H9 (cell line): ENCODE results near the gene BSDC1. TPM values are rescaled to one million over a fixed set of nuclear protein-coding genes. Genes with fewer than 3 reads are reported as not detected.

ENCODE experiments used
- DNase-seq: peaks from one replicate; pipeline ENCODE4 v3.0.0-alpha.2; 2017
- H2AFZ ChIP-seq: one replicate; pipeline ENCODE4 v1.6.1; 2013; ENCODE audit warnings: mild to moderate bottlenecking, low read length, control low read depth, moderate library complexity
- H2AK5ac ChIP-seq: 2 replicates; pipeline ENCODE4 v1.6.1; 2013; ENCODE audit warnings: low read length, control low read depth, mixed read lengths; ENCODE audit not compliant: insufficient read length
- H2BK120ac ChIP-seq: one replicate; pipeline ENCODE4 v1.6.1; 2013; ENCODE audit warnings: low read depth, mild to moderate bottlenecking, low read length, control low read depth, inconsistent platforms; ENCODE audit not compliant: poor library complexity, severe bottlenecking
- H2BK12ac ChIP-seq: 2 replicates; pipeline ENCODE4 v1.6.1; 2013; ENCODE audit warnings: low read length, control low read depth, mixed read lengths, low read depth; ENCODE audit not compliant: insufficient read length
- H2BK15ac ChIP-seq: 2 replicates; pipeline ENCODE4 v1.6.1; 2013; ENCODE audit warnings: low read depth, low read length, control low read depth
- H2BK20ac ChIP-seq: one replicate; pipeline ENCODE4 v1.6.1; 2013; ENCODE audit warnings: low read depth, mild to moderate bottlenecking, low read length, control low read depth, inconsistent platforms; ENCODE audit not compliant: poor library complexity, severe bottlenecking
- H2BK5ac ChIP-seq: 2 replicates; pipeline ENCODE4 v1.6.1; 2013; ENCODE audit warnings: low read length, control low read depth, mixed read lengths; ENCODE audit not compliant: insufficient read length
- H3K14ac ChIP-seq: 2 replicates; pipeline ENCODE4 v1.6.1; 2013; ENCODE audit warnings: low read length, control low read depth; ENCODE audit not compliant: insufficient read depth
- H3K18ac ChIP-seq: 2 replicates; pipeline ENCODE4 v1.6.1; 2013; ENCODE audit warnings: low read depth, mild to moderate bottlenecking, mixed read lengths, low read length, control low read depth; ENCODE audit not compliant: insufficient read length
- H3K23ac ChIP-seq: 2 replicates; pipeline ENCODE4 v1.6.1; 2013; ENCODE audit warnings: low read length, control low read depth, mixed read lengths, low read depth; ENCODE audit not compliant: insufficient read length
- H3K23me2 ChIP-seq: 2 replicates; pipeline ENCODE4 v1.6.1; 2013; ENCODE audit warnings: low read depth, mild to moderate bottlenecking, mixed read lengths, low read length, control low read depth; ENCODE audit not compliant: insufficient read length, poor library complexity, severe bottlenecking
- H3K27ac ChIP-seq: 2 replicates; pipeline ENCODE4 v1.5.1; 2013; ENCODE audit warnings: low read length, control low read depth, mixed read lengths, low read depth; ENCODE audit not compliant: insufficient read length
- H3K27me3 ChIP-seq: 2 replicates; pipeline ENCODE4 v1.6.1; 2013; ENCODE audit warnings: low read length, control low read depth, inconsistent platforms; ENCODE audit not compliant: insufficient read depth
- H3K4ac ChIP-seq: 2 replicates; pipeline ENCODE4 v1.6.1; 2013; ENCODE audit warnings: low read depth, mild to moderate bottlenecking, control low read depth, inconsistent platforms, low read length, moderate library complexity
- H3K4me1 ChIP-seq: 2 replicates; pipeline ENCODE4 v1.6.1; 2013; ENCODE audit warnings: low read length, control low read depth, inconsistent platforms; ENCODE audit not compliant: insufficient read depth
- H3K4me2 ChIP-seq: 2 replicates; pipeline ENCODE4 v1.6.1; 2013; ENCODE audit warnings: low read length, control low read depth, mixed read lengths; ENCODE audit not compliant: insufficient read length, insufficient read depth
- H3K56ac ChIP-seq: 2 replicates; pipeline ENCODE4 v1.6.1; 2013; ENCODE audit warnings: low read depth, mild to moderate bottlenecking, mixed read lengths, low read length, control low read depth; ENCODE audit not compliant: insufficient read length
- H3K79me1 ChIP-seq: 2 replicates; pipeline ENCODE4 v1.6.1; 2013; ENCODE audit warnings: low read depth, mild to moderate bottlenecking, moderate library complexity, low read length, control low read depth, inconsistent platforms; ENCODE audit not compliant: insufficient read depth, poor library complexity, severe bottlenecking
- H3K79me2 ChIP-seq: 2 replicates; pipeline ENCODE4 v1.6.1; 2013; ENCODE audit warnings: low read length, control low read depth, inconsistent platforms; ENCODE audit not compliant: insufficient read depth
- H3K9ac ChIP-seq: 2 replicates; pipeline ENCODE4 v1.6.1; 2013; ENCODE audit warnings: low read length, control low read depth, mixed read lengths; ENCODE audit not compliant: insufficient read length; ENCODE audit errors: extremely low read depth
- H3K9me3 ChIP-seq: one replicate; pipeline ENCODE4 v1.6.1; 2013; ENCODE audit warnings: low read depth, low read length, inconsistent platforms; ENCODE audit not compliant: control insufficient read depth
- H3T11ph ChIP-seq: one replicate; pipeline ENCODE4 v1.6.1; 2013; ENCODE audit warnings: mild to moderate bottlenecking, low read length, control low read depth, inconsistent platforms
- H4K20me1 ChIP-seq: one replicate; pipeline ENCODE4 v1.6.1; 2013; ENCODE audit not compliant: control insufficient read depth, insufficient read length, insufficient read depth
- H4K5ac ChIP-seq: 2 replicates; pipeline ENCODE4 v1.6.1; 2013; ENCODE audit warnings: low read depth, mild to moderate bottlenecking, mixed read lengths, low read length, control low read depth; ENCODE audit not compliant: insufficient read length
- H4K8ac ChIP-seq: replicated peaks from 2 replicates; pipeline ENCODE4 v1.6.1; 2013; ENCODE audit warnings: low read length, control low read depth, mixed read lengths, low read depth; ENCODE audit not compliant: insufficient read length
- H4K91ac ChIP-seq: 2 replicates; pipeline ENCODE4 v1.6.1; 2013; ENCODE audit warnings: low read depth, mild to moderate bottlenecking, moderate library complexity, mixed read lengths, low read length, control low read depth; ENCODE audit not compliant: insufficient read length
- H3K27ac Mint-ChIP-seq, 3 experiments: 2 replicates in 2 of 3; 3 replicates in 1 of 3; pipeline ENCODE4 v1.8.0; 2020 to 2021; ENCODE audit warnings: mixed read lengths in 3 of 3, mild to moderate bottlenecking in 1 of 3, moderate library complexity in 1 of 3
- H3K27me3 Mint-ChIP-seq: 2 replicates; pipeline ENCODE4 v1.8.0; 2021; ENCODE audit warnings: low read depth, mild to moderate bottlenecking, moderate library complexity, mixed read lengths
- H3K36me3 Mint-ChIP-seq, 3 experiments: 2 replicates in 2 of 3; 3 replicates in 1 of 3; pipeline ENCODE4 v1.8.0; 2020 to 2021; ENCODE audit warnings: low read depth in 3 of 3, mixed read lengths in 3 of 3; ENCODE audit not compliant: insufficient read depth in 1 of 3
- H3K4me1 Mint-ChIP-seq, 2 experiments: 2 replicates each; pipeline ENCODE4 v1.8.0; 2020; ENCODE audit warnings: mixed read lengths in 2 of 2
- H3K4me3 Mint-ChIP-seq, 2 experiments: 2 replicates in 1 of 2; 3 replicates in 1 of 2; pipeline ENCODE4 v1.8.0; 2020 to 2021; ENCODE audit warnings: mild to moderate bottlenecking in 2 of 2, mixed read lengths in 2 of 2, moderate library complexity in 1 of 2
- H3K9me3 Mint-ChIP-seq, 2 experiments: 2 replicates in 1 of 2; 3 replicates in 1 of 2; pipeline ENCODE4 v1.8.0; 2020; ENCODE audit warnings: mild to moderate bottlenecking in 2 of 2, mixed read lengths in 2 of 2, moderate library complexity in 1 of 2
- WGBS: extraction: QIAGEN DNeasy Blood & Tissue Kit; methylation state at CpG from one replicate; pipeline ENCODE4 v1.1.7; 2013; ENCODE audit warnings: missing lambda C conversion rate, low lambda C conversion rate, mixed read lengths; ENCODE audit not compliant: insufficient read length; ENCODE audit errors: extremely low coverage; 5-methylcytosine and 5-hydroxymethylcytosine counted together
- total RNA-seq: library from RNA; stranded (reverse); gene quantifications from 2 replicates; pipeline ENCODE4 v1.2.1, GENCODE V29; 2021
- TF ChIP-seq, protein P1 (sequence below): fragments of 200-600 bp; sonication (generic); conservative IDR thresholded peaks from 3 replicates; pipeline ENCODE4 v1.8.0; 2021; ENCODE audit warnings: antibody characterized with exemption, mild to moderate bottlenecking

Gene BSDC1
- total RNA-seq, 1 experiment from 2014 or later, result 52.6 TPM

DNA sequence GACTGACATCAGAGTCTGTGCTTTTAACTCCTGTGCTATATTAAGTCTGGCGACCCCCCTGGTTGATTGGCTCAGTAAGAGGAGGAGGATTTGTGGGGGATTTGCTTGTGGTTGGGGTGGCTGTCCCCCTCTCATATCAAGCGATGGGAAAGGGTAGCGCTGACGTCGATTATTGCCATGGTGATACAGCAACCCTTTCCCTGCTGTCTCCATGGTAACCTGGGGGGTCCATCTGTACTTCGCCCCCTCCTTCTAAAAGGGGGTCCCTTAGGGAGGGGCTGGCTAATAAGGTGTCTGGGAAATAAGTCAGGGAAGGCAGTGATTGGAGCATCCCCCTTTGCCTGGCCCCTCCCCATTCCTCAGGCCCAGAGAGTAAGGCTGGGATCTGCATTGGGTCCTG is 36.6 kb downstream of the BSDC1 start:
- H2BK20ac ChIP-seq, result no peak overlapping the region
- peaks cover 7 to 22% (median 11%) of the 10 kb centered on the region in 3 experiments; a peak in 5 of 7 replicates for H3K36me3 Mint-ChIP-seq
- H2BK12ac ChIP-seq, result no peak overlapping the region
- no peaks in the 10 kb centered on the region for H4K20me1 ChIP-seq
- H3K79me2 ChIP-seq, result no peaks in the 10 kb centered on the region
- no peak overlapping the region for H3K14ac ChIP-seq
- H3K4me2 ChIP-seq, result no peak overlapping the region
- H3K9me3 Mint-ChIP-seq, result no peaks in the 10 kb centered on the region
- no CpG with 5 or more reads among the region's 6 CpGs for WGBS
- H2AFZ ChIP-seq, result no peak overlapping the region
- no peak for DNase-seq
- TF ChIP-seq, protein P1, sequence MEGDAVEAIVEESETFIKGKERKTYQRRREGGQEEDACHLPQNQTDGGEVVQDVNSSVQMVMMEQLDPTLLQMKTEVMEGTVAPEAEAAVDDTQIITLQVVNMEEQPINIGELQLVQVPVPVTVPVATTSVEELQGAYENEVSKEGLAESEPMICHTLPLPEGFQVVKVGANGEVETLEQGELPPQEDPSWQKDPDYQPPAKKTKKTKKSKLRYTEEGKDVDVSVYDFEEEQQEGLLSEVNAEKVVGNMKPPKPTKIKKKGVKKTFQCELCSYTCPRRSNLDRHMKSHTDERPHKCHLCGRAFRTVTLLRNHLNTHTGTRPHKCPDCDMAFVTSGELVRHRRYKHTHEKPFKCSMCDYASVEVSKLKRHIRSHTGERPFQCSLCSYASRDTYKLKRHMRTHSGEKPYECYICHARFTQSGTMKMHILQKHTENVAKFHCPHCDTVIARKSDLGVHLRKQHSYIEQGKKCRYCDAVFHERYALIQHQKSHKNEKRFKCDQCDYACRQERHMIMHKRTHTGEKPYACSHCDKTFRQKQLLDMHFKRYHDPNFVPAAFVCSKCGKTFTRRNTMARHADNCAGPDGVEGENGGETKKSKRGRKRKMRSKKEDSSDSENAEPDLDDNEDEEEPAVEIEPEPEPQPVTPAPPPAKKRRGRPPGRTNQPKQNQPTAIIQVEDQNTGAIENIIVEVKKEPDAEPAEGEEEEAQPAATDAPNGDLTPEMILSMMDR, result no peak
- no peak overlapping the region for H3K4ac ChIP-seq
- H3K56ac ChIP-seq, result no peak overlapping the region
- no peaks in the 10 kb centered on the region for H3K79me1 ChIP-seq
- no peak overlapping the region for H3K23ac ChIP-seq
- no peak overlapping the region for H3K9ac ChIP-seq
- no peak overlapping the region for H3K27ac Mint-ChIP-seq
- peaks cover 24% of the 10 kb centered on the region for H3K27me3 Mint-ChIP-seq
- peaks cover 19 to 20% of the 10 kb centered on the region in 2 experiments for H3K4me1 Mint-ChIP-seq
- H3K18ac ChIP-seq, result no peak overlapping the region
- H3T11ph ChIP-seq, result no peak overlapping the region
- H3K27ac ChIP-seq, result no peak overlapping the region
- no peaks in the 10 kb centered on the region for H3K4me1 ChIP-seq
- H3K4me3 Mint-ChIP-seq, result no peak overlapping the region
- H4K8ac ChIP-seq, result no peak overlapping the region
- H4K91ac ChIP-seq, result no peak overlapping the region
- no peak overlapping the region for H2BK120ac ChIP-seq
- H3K9me3 ChIP-seq, result no peaks in the 10 kb centered on the region
- peaks cover 12% of the 10 kb centered on the region for H3K23me2 ChIP-seq
- H3K27me3 ChIP-seq, result no peaks in the 10 kb centered on the region; the same call in 1 of the 2 replicates
- no peak overlapping the region for H2BK15ac ChIP-seq
- H2BK5ac ChIP-seq, result no peak overlapping the region
- no peak overlapping the region for H4K5ac ChIP-seq
- H2AK5ac ChIP-seq, result no peak overlapping the region
